KMS-11 (cell line): ENCODE data around the gene PIK3IP1.

ENCODE experiments used
- H2AFZ ChIP-seq: fragments of 200-600 bp; sonication (generic); 2 replicates; pipeline ENCODE4 v1.6.1; 2016; ENCODE audit warnings: antibody characterized with exemption, mixed run types, low read depth
- H3K27ac ChIP-seq: fragments of 200-600 bp; sonication (generic); 2 replicates; pipeline ENCODE4 v1.6.1; 2016; ENCODE audit warnings: mild to moderate bottlenecking, mixed run types
- H3K27me3 ChIP-seq: fragments of 200-600 bp; sonication (generic); 2 replicates; pipeline ENCODE4 v1.6.1; 2017; ENCODE audit warnings: mild to moderate bottlenecking, low read depth, mixed run types, moderate library complexity; ENCODE audit not compliant: insufficient read depth
- H3K36me3 ChIP-seq: fragments of 200-600 bp; sonication (generic); 2 replicates; pipeline ENCODE4 v1.6.1; 2017; ENCODE audit warnings: mild to moderate bottlenecking, mixed run types; ENCODE audit not compliant: insufficient read depth
- H3K4me1 ChIP-seq: fragments of 200-600 bp; sonication (generic); 2 replicates; pipeline ENCODE4 v1.6.1; 2016; ENCODE audit warnings: mild to moderate bottlenecking, low read depth, mixed run types; ENCODE audit not compliant: poor library complexity, severe bottlenecking
- H3K4me2 ChIP-seq: fragments of 200-600 bp; sonication (generic); 2 replicates; pipeline ENCODE4 v1.7.0; 2016; ENCODE audit warnings: mild to moderate bottlenecking, mixed run types
- H3K4me3 ChIP-seq: fragments of 200-600 bp; sonication (generic); IDR thresholded peaks from 2 replicates; pipeline ENCODE4 v1.6.1; 2017; ENCODE audit warnings: low read depth, low read length, mixed read lengths; ENCODE audit not compliant: insufficient read depth
- H3K79me2 ChIP-seq: fragments of 200-600 bp; sonication (generic); 2 replicates; pipeline ENCODE4 v1.6.1; 2016; ENCODE audit warnings: low read depth, mixed run types; ENCODE audit not compliant: insufficient read depth
- H3K9ac ChIP-seq: fragments of 200-600 bp; sonication (generic); 2 replicates; pipeline ENCODE4 v1.6.1; 2016; ENCODE audit warnings: mild to moderate bottlenecking, mixed run types
- H4K20me1 ChIP-seq: fragments of 200-600 bp; sonication (generic); 2 replicates; pipeline ENCODE4 v1.6.1; 2016; ENCODE audit warnings: mild to moderate bottlenecking, mixed run types; ENCODE audit not compliant: insufficient read depth
- TF ChIP-seq, protein P1 (sequence below): fragments of 200-600 bp; sonication (generic); conservative IDR thresholded peaks from 2 replicates; pipeline ENCODE4 v1.6.1; 2017; ENCODE audit warnings: low read depth, mild to moderate bottlenecking, antibody characterized with exemption, low read length, moderate library complexity, mixed read lengths

Gene PIK3IP1

GRCh38 chr22:31243339-31244045, 48.8 kb downstream of the PIK3IP1 start:
- Histone ChIP-seq H3K27ac (no peak overlapping the region), H3K4me1 (peaks cover 13% of the 10 kb centered on the region), H4K20me1 (no peaks in the 10 kb centered on the region), H3K4me2 (no peak overlapping the region), H3K79me2 (no peaks in the 10 kb centered on the region; the same call in 1 of the 2 replicates), H3K9ac (no peak overlapping the region), H2AFZ (no peak overlapping the region), H3K36me3 (no peaks in the 10 kb centered on the region), H3K27me3 (no peaks in the 10 kb centered on the region), H3K4me3 (no peak overlapping the region)
- TF ChIP-seq, protein P1, sequence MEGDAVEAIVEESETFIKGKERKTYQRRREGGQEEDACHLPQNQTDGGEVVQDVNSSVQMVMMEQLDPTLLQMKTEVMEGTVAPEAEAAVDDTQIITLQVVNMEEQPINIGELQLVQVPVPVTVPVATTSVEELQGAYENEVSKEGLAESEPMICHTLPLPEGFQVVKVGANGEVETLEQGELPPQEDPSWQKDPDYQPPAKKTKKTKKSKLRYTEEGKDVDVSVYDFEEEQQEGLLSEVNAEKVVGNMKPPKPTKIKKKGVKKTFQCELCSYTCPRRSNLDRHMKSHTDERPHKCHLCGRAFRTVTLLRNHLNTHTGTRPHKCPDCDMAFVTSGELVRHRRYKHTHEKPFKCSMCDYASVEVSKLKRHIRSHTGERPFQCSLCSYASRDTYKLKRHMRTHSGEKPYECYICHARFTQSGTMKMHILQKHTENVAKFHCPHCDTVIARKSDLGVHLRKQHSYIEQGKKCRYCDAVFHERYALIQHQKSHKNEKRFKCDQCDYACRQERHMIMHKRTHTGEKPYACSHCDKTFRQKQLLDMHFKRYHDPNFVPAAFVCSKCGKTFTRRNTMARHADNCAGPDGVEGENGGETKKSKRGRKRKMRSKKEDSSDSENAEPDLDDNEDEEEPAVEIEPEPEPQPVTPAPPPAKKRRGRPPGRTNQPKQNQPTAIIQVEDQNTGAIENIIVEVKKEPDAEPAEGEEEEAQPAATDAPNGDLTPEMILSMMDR, result no peak

GRCh38 chr22:31241936-31242335, 50.4 kb downstream of the PIK3IP1 start:
- H3K9ac ChIP-seq, result no peak overlapping the region
- no peak overlapping the region for H2AFZ ChIP-seq
- no peak overlapping the region for H3K4me2 ChIP-seq
- TF ChIP-seq, protein P1, result no peak
- H3K79me2 ChIP-seq, result no peaks in the 10 kb centered on the region; the same call in 1 of the 2 replicates
- no peaks in the 10 kb centered on the region for H4K20me1 ChIP-seq
- H3K27me3 ChIP-seq, result no peaks in the 10 kb centered on the region
- peaks cover 29% of the 10 kb centered on the region for H3K4me1 ChIP-seq
- H3K36me3 ChIP-seq, result no peaks in the 10 kb centered on the region
- no peak overlapping the region for H3K27ac ChIP-seq
- H3K4me3 ChIP-seq, result no peak overlapping the region

DNA sequence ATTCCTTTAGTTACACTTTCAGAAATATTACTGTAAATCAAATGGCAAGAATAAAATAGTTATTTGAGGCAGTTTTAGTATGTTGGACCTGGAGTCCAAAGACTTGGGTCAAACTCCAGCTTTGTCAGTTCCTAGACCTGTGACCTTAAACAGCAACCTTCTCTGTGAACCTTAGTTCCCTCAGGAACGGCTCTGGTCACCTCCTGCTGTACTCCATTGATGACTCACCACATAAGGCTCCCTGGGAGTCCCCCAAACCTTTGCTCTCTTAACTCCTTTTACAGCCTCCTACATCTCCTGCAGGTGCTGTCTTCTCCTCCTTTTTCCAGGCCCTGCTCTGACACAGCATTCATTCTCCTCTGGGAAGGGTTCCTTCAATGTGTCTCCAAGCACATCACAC, 51.1 kb downstream of the PIK3IP1 start:
- no peak overlapping the region for H2AFZ ChIP-seq
- peaks cover 32% of the 10 kb centered on the region for H3K4me1 ChIP-seq
- H4K20me1 ChIP-seq, result no peaks in the 10 kb centered on the region
- no peaks in the 10 kb centered on the region; the same call in 1 of the 2 replicates for H3K79me2 ChIP-seq
- TF ChIP-seq, protein P1, result no peak
- H3K27me3 ChIP-seq, result no peaks in the 10 kb centered on the region
- no peak overlapping the region for H3K27ac ChIP-seq
- no peak overlapping the region for H3K4me2 ChIP-seq
- no peaks in the 10 kb centered on the region for H3K36me3 ChIP-seq
- H3K9ac ChIP-seq, result no peak overlapping the region
- H3K4me3 ChIP-seq, result no peak overlapping the region

GRCh38 chr22:31239771-31240370, 52.4 kb downstream of the PIK3IP1 start:
- TF ChIP-seq, protein P1, result no peak
- Histone ChIP-seq H4K20me1 (no peaks in the 10 kb centered on the region), H3K79me2 (no peaks in the 10 kb centered on the region; the same call in 1 of the 2 replicates), H3K9ac (no peak overlapping the region), H3K27ac (no peak overlapping the region), H3K4me2 (no peak overlapping the region), H3K27me3 (no peaks in the 10 kb centered on the region), H3K36me3 (no peaks in the 10 kb centered on the region), H3K4me3 (no peak overlapping the region), H2AFZ (no peak overlapping the region), H3K4me1 (peaks cover 39% of the 10 kb centered on the region)
